Hepatic stellate cell (primary cell): Measurements from ENCODE around the gene CTBP2.

Experiments used
- DNase-seq: peaks from one replicate; pipeline ENCODE4 v3.0.0; 2011; ENCODE audit warnings: low spot score

CTBP2 gene

DNA sequence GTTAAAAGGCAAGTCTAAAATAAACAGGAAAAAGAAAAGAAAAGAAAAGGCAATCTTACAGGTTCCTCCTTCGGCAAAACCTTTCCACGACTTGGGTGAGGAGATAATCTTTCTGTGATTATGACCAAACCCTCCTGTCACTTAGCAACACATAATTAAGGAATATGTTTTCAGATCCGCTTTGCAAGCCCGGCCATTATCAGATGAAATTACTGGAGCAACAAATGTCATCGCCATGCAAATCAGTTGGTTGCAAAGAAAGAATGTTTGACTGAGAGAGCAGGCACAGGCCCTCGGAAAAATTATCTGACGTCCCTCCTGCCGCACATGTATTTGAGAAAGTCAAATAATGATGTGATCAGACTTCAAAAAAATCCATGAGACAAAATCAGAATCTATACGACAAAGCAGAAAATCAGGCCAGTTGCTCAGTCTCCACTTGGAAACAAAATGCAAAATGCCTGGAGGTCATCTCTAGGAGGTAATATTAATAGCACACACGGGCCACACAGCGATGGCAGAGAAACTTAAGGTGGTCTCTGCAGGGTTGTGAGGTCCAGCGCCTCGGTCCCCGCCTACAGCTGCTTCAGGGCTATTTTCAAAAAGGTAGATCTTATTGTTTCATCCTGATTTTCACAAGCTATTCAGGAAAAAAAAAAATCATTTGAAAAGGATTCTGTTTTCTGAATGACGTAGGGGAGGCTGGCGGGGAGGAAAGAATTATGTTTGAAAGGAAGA lies 135.7 kb downstream of the CTBP2 start:
- no peak for DNase-seq

DNA sequence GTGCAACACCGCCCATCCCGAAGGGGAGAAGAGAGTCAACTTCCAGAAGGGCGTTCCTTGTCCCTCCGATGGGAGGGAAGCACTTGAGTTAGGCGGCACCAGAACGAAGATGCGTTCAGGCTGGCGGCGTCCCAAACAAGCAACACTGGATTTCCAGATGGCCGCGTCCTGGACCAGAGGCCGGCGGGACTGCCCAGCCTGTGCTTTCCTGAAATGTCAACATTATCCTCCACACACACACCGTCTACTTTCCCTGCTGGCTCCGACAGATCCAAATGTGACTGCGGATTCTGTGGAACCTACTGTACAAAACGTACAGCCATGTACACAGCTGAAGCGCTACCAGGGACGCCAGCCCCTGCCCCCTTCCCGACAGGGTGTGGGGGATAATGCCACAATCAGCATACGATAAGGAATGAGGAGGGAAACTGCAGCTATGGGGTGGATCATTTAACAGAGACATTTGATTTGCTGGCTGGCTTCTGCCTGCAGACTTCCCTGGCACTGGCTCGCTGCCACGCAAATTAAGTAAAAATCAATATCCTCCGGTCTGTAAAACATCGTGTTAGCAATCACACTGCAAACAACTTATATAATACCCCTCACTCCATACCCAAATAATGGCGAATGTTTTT lies 136.4 kb downstream of the CTBP2 start:
- no peak for DNase-seq

DNA sequence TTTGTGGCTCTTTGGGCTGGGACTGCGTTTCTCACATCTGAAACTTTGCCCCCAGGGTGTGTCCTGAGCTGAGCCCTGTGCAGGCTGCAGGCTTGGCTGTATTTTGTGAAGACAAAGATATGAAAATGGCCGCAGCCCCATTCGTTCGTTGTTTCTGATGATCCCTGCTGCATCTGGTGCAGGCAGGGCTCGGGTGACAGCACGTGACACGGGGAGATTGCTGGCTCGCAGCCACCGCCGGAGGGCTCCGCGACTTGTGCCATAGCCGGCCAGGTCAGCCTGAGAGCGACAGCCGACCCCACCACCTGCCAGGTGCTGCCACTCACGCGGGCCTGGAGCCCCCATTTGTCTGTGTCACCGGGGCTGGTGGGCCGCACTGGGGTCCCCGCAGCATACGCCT lies 137.1 kb downstream of the CTBP2 start:
- no peak for DNase-seq

DNA sequence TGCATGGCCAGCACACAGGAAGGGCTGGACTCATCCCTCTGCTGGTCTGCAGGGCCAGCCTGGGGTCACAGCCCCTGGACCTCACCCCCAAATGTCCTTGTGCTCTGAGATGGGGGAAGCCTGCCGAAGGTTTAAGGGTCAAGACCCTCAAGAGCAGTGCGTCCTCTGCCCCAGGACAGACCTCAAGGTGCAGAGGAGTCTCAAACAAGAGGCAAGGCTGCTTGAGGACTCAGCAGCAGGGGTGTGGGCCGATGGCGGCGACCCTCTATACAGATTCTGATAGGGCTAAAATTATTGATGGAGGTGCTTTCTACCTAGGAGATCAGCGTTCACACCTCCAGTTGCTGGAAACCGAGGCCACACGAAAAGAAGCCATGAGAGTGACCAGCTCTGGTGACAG lies 137.7 kb downstream of the CTBP2 start:
- no peak for DNase-seq

DNA sequence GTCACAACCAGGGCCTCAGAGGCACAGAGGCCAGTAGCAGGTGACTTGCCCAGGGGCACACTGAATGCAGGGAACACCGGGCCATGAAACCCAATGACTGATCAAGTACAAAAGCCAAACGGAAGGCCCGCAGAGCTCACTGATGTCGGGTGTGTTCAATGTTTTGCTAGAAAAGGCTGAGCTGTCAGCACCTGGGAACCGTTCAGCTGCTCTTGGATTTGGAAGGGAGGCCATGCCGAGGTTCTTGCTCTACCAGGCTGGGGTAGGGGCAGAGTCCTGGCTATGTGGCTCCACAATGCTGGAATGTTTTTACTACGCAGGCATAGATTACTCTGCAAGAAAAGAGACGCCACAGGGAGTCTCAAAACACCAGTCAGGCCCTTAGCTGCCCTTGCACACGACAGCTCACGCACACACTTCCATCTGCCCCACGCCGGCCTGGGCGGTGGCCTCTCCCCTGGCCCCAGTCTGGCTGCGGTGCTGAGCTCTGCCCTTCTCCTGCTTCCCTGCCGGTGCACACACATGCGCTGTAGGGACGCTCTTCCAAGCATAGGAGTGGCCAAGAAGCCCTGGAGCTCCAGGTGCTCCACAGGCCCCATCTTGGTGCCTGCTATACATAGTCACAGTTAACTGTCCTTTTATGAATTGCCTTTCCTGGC lies 138.5 kb downstream of the CTBP2 start:
- no peak for DNase-seq

DNA sequence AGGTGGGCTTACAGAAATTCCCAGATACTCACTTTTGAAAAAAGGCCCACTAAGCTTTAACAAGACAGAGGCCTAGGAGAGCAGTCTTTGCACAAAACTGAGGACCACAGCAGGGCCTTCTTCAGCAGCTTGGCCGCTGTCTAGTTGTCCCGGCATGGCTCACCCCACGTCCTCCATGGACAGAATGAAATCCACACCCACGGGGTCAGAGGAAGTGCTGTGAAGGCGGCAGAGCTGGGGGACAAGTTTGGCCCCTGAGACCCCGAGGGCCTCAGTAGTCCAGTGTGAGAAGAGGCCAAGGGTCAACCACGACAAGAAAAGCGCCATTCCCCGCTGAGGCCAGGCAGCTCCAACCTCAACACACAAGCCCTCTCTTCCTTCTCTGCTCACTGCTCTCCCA lies 139.5 kb downstream of the CTBP2 start:
- DNase-seq = no peak

DNA sequence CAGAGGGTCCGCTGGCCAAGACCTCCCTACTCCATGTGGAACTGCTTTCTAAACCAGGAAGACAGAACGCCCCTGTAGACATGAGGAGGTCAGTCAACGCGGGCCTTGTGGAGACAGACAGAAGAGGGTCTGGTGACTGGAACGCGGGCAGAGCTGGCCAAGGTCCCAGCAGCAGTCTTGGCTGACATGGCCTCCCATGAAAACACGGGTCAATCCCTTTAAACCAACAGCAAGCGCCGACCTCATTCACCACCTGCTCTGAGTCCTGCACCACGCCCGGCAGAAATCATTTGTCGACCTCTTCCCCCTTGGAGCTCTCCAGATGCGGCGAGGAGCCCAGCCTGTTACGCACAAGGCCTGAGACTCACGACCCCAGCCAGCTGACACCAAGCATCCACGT lies 140.0 kb downstream of the CTBP2 start:
- no peak for DNase-seq

DNA sequence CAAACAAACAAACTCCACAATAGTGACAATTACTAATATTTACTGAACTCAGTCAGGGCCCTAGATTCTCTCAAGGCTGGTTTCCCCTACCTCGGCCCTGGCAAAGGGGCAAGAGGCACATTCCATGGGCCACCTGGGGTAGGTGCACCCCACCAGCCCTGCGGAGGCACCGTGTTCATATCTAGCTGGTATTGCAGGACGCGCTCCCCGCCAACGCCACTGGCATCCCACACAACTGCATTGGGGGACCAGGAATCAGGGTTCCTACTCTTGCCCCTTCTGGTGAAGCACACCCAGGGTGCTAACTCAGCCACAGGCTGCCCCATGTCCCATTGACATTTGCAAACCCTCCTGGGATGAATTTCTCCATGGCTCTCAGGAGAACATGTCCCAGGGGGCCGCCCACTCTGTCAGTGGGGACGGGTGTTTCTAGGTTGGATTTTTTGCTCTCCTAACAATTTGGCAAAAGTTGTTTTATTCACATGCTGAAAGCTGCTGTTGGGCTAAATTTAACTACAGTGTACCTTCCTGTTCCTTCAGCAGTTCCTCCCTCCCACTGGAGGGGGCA lies 141.7 kb downstream of the CTBP2 start:
- DNase-seq = no peak

DNA sequence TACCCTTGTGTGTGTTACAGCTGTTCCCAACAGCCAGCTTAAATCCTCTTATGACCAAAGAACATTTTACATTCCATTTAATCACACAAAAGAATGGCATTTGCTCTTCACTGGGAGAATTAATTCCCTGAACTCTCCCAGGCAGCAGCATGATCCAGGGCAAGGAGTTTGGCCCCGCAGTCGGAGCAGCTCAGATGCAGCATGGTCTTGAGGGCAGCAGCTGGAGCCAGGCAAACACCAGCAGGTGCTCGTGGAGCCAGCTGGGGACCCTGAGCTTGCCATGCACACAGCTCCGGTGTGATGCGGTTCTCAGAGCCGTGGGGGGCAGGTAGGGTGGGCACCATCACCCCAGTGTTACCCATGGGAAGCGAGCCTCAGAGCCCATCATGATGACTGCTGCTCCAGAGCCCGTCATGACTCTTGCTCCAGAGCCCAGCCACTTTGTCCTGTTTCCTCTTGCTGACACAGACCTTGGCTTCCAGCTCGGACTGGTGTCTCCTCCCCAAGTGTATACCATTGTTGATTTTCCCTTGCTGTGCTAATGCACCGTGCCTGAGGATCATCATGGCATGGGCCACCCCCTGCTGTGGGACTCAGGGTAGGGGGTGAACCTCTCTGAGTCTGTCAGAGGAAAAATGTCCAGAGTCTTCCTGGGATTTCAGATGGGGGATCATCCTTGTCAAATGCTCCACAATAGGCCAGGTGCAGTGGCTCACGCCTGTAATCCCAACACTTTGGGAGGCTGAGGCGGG lies 142.6 kb downstream of the CTBP2 start:
- no peak for DNase-seq

DNA sequence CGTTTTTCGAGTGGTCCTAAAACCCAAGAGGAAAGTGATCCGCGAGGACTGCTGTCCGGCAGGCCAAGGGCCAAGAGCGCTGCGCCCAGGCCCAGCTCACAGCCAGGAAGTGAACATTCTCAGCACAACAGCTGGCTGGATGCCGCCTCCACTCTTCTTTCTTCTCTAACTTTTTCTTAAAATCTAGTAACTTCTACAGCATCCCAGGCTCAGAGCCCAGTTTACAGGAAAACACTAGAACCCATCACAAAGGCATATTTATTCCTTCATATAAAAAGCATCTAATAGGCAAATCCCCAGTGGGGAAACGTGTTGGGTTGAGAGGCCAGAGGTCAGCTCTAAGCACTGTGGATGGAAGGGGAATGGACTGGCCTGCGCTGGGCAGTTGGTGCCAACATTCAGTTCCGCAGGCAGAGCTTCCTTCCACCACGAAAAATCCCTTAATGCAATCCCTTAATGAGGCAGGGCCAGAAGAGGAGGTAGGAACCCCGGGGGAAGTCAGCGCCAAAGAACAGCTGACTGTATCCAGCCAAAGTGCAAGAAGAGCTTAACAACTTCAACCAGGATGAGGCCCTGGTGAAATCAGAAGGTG lies 143.7 kb downstream of the CTBP2 start:
- DNase-seq = no peak

DNA sequence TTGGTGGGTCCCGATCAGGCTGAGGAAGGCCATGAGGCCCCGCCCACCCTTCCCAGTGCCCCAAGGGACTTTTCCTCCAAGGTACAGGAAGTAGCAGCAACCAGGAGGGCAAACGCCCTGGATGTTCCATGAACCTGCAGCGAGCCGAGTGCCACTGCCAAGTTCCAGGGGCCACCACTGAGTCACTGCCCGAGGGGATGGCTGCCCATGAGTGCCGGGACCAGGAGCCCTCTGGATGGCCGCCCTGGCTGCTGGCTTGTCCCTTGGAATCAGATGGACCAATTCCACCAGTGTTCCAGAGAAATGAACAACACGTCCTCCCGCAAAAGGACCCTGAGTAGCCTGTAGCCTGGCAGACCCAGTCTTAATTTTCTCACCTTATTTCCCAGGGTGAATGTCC lies 144.2 kb downstream of the CTBP2 start:
- DNase-seq = no peak

DNA sequence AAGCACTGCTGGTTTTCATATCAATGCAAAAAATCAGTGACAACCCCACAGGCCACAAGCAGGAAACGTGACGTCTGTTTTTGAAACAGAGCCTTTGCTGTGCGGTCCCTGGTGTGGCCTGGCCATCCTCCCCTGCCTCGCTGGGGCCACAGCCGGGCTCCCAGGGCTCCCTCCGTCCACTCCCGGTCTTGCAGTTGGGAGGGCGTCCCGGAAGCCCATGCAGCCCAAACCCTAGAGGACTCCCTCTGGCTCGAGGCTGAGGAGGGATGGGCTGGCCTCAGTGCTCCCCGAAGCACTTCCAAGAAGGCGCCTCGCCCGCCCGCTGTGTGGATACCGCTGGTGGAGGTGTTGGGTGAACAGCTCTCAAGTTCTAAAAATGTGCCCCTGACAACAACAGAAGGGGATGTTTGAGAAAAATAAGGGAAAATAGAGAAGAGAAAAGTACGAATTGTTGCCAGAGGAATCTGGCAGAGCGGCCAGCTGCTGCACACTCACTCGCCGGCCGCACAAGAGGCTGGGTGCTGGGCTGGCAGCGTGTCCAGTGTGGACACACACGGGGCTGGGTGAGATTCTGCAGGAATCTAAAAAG lies 144.9 kb downstream of the CTBP2 start:
- no peak for DNase-seq

DNA sequence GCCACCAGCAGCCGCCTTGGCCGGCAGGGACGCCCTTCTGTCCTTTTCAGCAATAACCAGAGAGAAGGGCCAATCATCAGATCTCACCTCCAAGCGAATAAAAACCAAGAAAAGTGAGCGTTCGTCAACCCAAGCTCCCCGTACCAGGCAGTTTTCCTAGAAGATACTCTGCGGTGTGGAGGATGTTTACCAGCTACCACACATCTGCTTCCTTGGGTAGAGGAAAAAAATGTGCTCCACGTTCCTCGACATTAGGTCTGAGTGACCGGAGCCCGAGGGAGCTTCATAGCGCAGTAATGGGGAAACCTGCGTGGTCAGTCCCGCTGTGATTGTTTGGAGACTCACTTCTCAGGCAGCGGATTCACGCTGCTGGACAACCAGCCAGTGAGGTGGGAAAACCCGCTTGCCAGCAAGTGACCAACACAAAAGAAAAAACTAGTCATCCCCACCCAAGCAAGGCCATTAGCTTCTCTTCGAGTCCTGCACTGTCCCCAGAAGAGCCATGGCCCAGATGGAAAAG lies 145.5 kb downstream of the CTBP2 start:
- DNase-seq = no peak

DNA sequence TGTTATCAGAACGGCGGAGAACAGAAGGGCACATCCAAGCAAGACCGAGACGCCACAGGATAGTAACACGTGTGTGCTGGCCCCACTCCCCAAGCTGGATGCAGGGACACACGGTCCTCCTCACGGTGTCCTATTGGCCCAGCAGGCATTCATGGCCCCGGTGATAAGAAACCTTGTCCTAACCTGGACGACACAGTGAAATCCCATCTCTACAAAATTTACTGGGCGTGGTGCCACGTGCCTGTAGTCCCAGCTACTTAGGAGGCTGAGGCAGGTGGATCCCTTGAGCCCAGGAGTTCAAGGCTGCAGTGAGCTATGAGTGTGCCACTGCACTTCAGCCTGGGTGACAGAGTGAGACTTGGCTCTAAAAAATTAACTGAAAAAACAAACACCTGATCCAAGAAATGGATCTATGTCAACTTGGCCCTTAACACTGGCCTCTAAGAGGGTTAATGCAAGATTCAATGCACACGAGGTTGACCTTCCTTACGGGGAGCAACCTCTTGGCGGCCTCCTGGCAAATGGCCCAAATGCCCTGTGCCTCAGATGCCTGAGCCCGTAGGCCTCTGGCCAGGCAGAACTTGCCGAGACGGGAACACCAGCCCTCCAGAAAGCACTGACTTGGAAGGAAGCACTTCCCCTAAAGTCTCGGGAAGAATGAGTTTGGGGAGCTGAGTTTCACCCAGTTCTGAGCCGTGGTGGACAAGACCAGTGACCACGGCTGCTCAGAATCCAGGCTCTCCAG lies 146.1 kb downstream of the CTBP2 start:
- DNase-seq = no peak

DNA sequence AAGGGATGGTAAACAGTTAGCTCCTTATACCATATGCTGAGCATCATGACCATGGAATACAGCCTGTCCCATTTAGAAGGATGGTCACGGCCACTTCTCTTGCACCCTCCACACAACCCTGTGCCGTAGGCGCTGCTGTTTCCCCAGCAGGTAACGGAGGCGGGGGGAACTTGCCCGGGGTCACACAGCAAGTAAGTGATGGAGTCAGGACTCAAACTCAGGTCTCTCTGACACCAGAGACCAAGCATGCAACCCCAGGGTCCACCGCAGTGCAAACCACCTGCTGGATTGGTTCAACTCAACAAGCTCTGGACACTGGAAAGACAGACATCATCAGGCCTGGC lies 146.9 kb downstream of the CTBP2 start:
- no peak for DNase-seq

DNA sequence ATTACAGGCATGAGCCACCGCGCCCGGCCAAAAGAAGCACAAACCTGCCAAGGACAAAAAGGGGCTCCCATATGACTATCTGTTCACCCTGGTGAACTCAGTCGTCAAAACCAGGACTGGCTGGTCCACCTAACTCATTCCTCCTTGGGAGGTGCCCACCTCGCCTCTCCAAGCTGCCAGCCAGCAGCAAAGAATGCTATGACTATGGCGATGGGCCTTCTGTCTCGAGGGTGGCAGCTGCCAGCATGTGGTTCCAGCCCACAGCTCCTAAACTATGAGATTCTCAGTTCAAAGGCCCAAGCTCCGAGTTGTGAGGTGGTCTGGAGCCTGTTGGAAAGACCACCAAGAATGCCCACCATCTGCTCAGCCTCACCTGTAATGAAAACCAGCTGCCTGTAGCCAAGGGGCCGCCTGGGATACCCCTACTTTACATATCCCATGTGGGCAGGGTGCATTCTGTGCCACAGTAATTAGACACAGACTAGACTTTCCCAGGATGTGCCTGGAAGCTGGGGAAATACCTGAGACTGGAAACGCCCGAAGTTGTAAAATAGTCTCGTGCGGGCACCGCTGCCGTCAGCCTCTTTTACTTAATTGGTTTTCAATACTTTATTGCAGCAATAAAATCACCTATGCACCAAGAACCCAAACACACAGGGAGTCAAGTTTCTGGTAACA lies 147.4 kb downstream of the CTBP2 start:
- no peak for DNase-seq

DNA sequence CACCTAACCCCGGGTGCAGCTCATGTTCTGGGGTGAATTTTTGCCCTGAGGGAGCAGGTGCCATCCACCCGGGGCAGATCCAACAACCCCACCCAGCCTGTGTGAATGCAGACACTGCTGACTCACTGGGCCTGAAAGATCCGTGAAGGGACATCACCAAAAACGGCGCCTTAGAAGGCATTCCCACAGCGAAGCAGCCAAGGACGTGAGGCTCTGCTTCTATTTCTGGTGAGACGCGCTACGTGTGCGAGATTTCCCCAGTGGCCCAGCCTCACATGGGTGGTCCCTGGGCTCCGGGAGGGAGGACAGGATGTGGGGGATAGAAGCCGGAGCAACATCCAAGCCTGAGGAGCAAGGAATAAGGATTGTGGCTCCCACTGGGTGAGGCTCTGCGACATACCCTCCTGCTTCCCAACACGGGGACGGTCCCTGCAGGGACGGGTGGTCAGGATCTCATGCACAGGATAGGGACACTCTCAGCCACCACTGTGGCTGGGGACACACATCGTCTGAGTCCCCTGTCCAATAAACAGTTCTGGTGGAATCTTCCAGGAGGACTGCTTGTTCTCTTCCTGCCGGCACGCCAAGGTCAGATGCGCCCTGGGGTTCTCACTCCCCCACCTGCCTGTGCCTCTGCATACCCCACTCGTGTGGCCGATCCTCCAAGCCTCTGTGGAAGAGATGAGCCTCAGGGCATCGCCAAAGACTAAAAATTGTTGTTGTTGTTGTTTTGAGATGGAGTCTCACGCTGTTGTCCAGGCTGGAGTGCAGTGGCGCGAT lies 148.2 kb downstream of the CTBP2 start:
- peak; percentile 67 for DNase-seq

DNA sequence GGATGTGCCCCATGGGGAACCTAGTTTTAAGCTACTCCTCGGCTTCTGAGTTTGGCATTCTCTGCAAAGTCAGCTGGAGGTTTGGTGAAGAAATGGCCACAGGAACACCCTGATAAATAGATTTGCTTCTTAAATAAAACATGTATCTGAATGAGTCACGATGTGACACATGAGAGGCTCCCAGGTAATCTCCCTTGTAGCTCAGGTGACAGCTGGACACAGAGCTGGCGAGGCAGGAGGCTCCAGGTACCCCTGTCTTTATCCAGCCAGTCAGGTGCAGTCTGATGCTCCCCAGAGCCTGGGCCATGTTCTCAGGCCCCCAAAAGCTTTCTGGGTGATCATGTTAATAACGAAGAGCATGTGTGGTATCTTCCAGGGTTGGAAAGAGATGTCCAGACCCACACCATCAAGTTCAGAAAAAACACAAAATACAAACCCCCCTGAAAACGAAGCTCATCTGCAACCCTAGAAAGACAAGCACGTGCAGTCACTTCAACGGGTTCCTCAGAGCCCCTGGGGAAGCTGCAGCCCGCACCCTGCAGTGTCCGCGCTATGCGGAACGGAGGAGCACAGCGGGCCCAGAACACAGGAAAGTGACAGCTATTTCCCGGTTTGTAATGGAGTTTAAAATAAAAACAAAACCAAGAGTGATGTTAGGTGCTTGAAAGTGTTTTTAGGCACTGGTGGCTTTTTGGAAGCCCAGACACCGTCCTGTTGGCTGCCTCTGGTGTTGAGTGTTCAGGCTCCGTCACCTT lies 149.0 kb downstream of the CTBP2 start:
- no peak for DNase-seq

DNA sequence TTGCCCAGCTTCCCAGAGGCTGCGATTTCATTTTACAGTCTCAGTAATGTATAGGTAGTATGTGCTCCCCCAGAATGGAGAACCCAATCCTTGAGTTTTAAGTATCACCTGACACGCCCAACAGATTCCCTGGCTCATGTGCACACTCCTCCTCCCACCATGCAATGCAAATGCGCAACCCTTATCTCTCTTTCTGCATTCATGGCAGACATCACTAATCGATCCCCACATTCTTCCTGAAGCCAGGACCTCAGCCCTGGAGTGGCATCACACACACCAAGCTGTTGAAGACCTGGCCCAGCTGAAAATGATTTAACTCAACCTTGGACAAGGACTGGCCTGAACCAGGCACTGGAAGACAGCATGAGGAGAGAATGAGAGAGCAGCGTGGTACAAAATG lies 150.0 kb downstream of the CTBP2 start:
- DNase-seq = no peak
